ENCODE data around the gene LURAP1L.
A peak's percentile ranks its signal among the peaks of the same experiment; 100 is the strongest.

Gene LURAP1L

DNA sequence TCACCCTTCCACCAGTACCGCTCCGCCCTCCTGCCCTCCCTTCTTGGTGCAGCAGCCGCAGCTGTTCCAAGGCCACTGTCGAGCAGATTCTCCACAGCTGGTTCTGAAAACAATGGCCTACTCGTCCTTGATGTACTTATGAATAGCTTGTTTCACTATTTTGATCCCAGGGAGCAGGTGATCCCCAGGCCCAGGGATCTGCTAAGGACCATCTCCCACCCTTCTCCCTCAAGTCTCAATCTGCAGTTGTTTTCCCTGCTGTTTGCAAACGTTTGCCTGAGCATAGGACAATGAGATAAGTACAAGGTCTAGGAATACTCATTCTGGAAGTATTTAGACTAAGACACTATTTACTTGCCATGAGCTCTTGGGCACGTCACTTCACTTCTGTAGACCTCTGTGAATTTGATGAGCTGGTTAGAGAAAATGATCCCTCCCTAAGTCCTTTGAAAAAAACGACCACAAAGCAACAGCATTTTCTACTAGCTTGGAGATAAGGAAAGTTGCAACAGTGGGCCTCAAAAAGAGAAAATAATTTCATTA is 1.8 kb downstream of the LURAP1L start:
- peak; percentile 94 for DNase-seq (ENCODE audit: low spot score)

DNA sequence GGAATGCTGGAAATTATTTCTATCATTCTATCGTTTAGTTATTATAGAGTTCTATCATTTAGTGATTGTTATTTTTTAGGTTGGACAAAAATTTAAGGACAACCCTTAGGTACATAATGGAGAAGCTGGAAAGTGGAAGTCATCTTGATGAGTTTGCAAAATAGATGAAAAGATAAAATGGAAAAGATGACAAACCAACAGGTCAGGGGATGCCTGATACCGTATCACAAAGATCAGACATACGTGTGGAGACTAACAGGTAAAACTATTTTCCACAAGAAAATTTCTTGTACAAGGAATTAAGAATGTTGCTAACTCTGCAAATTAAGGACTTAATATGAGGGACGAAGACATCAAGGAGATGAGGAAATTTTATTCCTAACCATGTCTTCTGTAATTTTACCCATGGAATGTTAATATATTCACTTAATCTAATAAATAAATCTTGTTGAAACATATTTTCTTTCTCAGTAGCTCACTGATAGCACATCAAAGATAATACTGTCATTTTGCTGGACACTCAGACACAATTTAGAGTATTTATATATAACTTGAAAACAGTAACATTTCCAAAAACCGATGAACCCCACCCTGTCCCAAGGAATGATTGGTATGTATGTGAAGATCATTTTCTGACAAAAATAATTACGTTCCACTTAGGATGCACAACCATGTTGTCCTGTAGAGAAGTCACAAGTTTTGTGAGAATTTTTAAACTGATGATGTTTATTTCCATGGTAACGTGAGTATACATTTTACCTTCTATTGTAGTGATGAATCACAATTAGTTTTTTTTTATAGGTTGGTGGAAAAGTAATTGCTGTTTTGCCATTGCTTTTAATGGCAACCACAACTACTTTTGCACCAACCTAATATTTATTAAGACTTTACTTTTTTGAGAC is 2.6 kb downstream of the LURAP1L start:
- no peak for DNase-seq (ENCODE audit: low spot score)

GRCh38 chr9:12778389-12778788 is 3.6 kb downstream of the LURAP1L start:
- DNase-seq (ENCODE audit: low spot score), result no peak

DNA sequence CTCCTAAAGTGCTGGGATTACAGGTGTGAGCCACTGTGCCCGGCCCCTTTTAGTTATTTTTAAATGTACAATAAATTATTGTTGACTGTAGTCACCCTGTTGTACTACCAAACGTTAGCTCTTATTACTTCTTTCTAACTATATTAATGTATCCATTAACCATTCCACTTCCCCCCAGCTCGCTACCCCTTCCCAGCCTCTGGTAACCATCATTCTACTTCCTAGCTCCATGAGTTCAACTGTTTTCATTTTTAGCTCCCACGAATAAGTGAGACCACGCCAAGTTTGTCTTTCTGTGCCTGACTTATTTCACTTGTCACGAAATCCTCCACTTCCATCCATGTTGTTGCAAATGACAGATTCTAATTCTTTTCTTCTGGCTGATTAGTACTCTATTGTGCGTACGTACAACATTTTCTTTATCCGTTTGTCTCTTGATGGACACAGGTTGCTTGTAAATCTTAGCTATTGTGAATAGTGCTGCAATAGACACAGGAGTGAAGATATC is 6.5 kb downstream of the LURAP1L start:
- no peak for DNase-seq (ENCODE audit: low spot score)

GRCh38 chr9:12783767-12784460 is 9.1 kb downstream of the LURAP1L start:
- no peak for DNase-seq (ENCODE audit: low spot score)

DNA sequence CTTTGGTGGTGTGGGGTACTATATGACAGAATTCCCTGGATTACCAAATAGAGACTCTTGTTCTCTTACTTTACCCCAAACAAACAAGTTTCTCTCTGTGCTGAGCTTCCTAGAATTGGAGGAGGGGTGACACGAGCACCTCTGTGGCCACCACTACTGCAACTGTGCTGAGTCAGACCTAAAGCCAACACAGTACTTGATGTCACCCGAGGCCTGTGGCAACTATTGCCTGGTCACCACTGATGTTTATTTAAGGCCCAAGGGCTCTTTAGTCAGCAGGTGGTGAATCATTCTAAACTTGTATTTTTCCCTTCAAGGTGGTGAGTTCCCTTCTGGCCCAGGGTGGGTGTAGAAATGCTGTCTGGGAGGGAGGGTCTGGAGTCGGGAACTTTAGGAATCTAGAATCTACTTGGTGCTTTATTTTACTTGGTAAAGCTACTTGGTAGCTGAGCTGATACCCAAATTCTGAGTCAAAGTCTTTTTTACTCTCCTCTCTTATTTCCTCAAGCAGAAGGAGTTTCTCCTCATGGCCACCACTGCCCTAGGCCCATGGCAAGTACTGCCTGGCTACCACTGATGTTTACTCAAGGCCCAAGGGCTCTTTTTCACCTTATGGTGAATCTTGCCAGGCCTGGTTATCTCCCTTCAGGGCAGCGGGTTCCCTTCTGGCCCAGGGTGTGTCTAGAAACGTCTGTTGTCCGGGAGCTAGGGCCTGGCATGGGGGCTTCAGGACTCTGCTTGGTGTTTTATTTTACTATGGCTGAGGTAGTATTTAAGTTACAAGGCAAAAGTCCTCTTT is 9.8 kb downstream of the LURAP1L start:
- no peak for DNase-seq (ENCODE audit: low spot score)

DNA sequence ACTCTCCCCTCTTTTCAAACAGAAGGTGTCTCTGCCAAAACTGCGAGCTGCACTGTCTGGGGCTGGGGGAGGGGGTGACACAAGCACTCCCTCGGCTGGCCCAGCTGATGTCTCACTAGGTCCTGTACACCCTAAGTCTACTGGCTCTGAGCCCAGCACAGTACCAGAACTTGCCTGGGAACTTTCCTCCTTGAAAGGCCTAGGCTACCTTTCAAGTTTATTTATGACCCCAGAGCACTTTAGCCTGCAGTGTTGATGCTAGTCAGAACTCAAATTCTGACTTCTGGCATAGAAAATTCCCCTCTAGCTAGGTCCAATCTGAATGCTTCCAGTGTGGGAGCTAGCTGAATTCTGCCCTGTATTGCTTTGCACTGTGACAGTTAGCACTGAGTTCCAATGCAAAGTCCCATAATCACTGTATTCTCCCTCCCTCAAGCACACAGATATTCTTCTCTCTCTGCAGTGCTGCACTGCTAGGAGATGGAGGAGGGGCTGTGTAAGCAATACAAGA is 10.5 kb downstream of the LURAP1L start:
- DNase-seq (ENCODE audit: low spot score), result peak; percentile 45

DNA sequence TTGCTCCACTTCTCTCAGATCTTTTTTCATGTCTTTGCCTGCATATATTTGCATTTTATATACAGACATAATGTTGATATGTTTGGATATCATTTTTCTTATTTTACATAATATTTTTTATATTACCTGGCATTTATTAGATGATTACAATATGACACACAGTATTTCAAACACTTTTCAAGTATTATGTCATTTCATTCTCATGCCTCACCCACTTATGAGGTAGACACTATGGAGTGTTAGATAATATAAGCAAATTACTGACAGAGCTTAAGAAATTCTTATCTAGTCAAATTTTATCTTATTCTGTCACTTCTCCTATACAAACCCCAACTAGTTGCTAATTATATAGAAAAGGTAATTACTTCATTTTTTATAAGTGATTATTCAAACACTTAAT is 11.1 kb downstream of the LURAP1L start:
- DNase-seq (ENCODE audit: low spot score), result no peak

GRCh38 chr9:12790001-12790400 is 15.2 kb downstream of the LURAP1L start:
- DNase-seq (ENCODE audit: low spot score), result no peak

DNA sequence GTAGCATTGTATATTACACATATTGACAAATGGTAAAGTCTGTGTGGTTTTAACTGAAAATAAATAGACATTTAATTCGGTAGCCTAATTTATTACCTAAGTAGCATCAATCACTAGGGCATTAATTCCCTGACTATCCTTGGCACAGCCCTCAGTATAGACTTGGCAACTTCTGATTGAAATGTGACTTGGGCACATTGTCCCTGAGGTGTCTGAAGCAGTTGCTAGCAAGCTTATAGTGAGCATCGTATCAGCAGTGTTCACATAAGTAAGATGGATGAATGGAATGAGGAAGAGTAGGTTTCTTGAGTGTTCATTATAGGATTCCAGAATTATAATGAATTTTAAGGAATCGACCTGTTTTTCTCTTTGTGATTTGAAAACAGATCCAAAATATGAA is 16.1 kb downstream of the LURAP1L start:
- DNase-seq (ENCODE audit: low spot score), result no peak

- DNase-seq (ENCODE audit: low spot score), result no peak
Observed at GRCh38 chr9:12794101-12794799, 19.4 kb downstream of the LURAP1L start.

GRCh38 chr9:12796601-12797000 is 21.8 kb downstream of the LURAP1L start:
- DNase-seq (ENCODE audit: low spot score), result no peak

- no peak for DNase-seq (ENCODE audit: low spot score)
Observed at GRCh38 chr9:12797037-12797436, 22.2 kb downstream of the LURAP1L start.

DNA sequence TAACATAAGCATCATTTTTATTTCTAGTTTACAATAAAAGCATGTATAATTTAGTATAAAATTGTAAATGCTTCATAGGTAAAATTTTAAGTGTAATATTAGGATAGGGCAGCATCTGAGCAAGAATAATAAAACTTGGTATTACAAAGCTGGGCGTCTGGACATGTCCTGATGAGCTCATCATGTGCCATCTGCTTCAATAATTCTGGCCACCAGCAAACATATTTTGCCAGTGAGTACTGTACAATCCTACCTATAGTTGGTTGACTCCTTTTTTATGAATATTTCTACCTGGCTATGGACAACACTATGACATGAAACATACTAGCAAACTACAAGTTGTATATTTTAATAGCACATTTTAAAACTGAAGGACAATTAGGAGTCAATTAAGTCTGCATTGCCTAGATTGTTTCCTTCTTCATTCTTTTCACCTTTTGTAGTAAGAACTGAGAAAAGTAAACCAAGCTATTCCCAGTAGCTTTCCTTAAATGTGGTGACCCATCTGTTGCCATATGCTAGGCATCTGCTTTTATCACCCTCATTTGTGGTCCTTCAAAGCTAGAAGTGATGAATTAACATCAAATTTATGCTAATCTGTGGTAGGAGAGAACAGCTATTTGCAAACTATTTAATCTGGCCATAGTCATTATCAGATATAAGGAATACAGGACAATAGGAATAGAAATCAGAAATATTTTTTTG is 23.4 kb downstream of the LURAP1L start:
- no peak for DNase-seq (ENCODE audit: low spot score)

- DNase-seq (ENCODE audit: low spot score), result no peak
Observed at GRCh38 chr9:12801187-12801586, 26.4 kb downstream of the LURAP1L start.

DNA sequence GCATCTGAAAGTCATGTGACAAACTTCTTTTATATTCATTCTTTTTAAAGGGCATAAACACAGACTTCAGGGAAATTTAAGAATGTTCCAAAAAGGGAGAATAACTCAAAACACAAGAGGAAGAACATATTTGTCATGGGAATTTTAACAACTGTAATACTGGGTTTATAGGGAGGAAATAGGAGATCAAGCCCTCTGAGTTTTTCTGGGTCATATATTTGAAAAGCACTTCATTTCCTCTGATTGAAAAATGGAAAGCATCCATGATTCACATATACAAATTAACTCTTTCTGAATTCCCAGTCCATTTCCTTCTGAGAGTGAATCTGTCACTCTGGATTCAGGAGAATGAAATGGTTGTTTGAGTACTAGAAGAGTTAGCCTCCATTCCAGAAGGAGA is 26.8 kb downstream of the LURAP1L start:
- no peak for DNase-seq (ENCODE audit: low spot score)

DNA sequence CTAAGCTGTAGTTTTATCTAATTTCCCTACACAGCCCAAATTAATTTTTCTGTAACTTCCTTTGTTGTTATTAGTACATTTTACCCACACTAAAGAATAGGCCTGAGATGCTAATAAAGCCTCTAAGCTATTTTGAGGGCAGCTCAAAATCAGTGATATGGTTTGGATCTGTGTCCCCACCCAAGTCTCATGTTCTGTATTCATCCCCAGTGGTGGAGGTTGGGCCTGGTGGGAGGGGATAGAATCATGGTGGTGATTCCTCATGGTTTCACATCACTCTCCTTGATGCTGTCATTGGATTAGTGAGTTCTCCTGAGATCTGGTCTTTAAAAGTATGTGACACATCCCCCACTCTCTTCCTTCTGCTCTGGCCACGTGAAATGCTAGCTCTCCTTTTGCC is 27.3 kb downstream of the LURAP1L start:
- no peak for DNase-seq (ENCODE audit: low spot score)

GRCh38 chr9:12808569-12808968 is 33.7 kb downstream of the LURAP1L start:
- DNase-seq (ENCODE audit: low spot score), result no peak

DNA sequence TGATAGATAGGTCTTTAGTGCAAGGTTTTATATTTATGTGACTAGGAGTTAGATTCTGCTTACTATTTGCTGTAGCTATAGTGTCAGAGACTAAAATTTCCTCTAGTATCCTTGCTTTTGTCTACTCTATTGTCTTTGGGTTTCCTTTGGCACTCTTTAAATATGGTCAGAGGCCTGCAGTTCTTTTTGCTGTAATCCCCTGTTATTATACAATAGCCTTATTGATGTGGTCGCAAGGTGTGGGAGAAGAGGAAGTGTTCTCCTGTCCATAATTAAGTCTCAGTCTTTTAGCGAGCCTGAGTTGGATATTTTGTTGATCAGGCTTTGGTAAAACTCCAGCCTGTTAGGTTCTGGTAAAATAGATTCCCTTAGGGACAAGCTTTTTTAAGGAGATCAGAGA is 34.9 kb downstream of the LURAP1L start:
- DNase-seq (ENCODE audit: low spot score), result no peak

DNA sequence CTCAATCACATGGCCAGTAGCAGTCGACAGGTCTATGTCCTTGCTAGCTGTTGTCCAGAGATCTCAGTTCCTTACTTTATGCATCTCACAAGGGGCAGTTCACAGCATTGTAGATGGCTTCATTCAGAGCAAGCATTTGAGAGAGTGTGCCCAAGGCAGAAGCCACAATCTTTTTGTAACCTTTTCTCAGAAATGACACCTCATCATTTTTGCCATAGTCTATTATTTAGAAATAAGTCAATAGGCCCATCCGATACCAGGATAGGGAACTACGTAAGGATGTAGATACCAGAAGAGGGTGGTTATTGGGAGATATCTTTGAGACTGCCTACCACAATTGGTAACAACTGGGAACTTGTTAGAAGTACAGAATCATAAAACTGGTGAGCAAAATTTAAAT is 37.1 kb downstream of the LURAP1L start:
- DNase-seq (ENCODE audit: low spot score), result no peak

DNA sequence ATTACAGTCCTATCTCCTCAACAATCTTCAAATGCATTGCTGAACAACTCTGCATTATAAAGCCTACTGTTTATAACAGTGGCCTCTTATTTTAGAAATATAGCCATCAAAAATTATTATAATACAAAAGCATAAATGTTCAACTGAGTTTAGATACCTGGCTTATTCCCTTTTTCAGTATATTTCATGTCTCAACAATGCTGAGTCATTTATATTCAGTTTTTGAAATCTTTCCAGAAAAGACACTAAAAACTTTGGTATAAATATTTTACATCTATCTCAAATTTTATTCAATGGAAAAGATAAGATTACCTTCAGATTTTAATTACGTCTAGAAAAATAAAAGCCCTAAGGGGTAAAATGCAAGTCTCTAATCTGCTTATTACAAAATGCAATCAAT is 37.9 kb downstream of the LURAP1L start:
- DNase-seq (ENCODE audit: low spot score), result no peak

Measured in globus pallidus (tissue), 1 donor.